ENCODE results near the gene PER3.

PER3 gene

GRCh38 chr1:7755448-7755847 lies 28.6 kb upstream of the PER3 start:
- no peak for TF ChIP-seq REST (IDR thresholded peaks at IDR 0.05; ENCODE audit: insufficient read depth in 1 of 2, low read depth in 2 of 2, low read length in 2 of 2)
- TF ChIP-seq POLR2AphosphoS5 (IDR thresholded peaks at IDR 0.05; ENCODE audit: low read depth, low read length), result no peak
- no peak for TF ChIP-seq FOXP2 (optimal IDR thresholded peaks at IDR 0.05; ENCODE audit: borderline replicate concordance, extremely low read depth, extremely low read length, insufficient read depth)
- TF ChIP-seq SIN3A (IDR thresholded peaks at IDR 0.05; ENCODE audit: borderline replicate concordance, insufficient read depth, low read length), result no peak
- no peak for TF ChIP-seq TAF1 (IDR thresholded peaks at IDR 0.05; ENCODE audit: borderline replicate concordance, insufficient read depth, low read length)

- TF ChIP-seq SIN3A (IDR thresholded peaks at IDR 0.05; ENCODE audit: borderline replicate concordance, insufficient read depth, low read length) (no peak), REST (IDR thresholded peaks at IDR 0.05; ENCODE audit: insufficient read depth in 1 of 2, low read depth in 2 of 2, low read length in 2 of 2) (no peak), TAF1 (IDR thresholded peaks at IDR 0.05; ENCODE audit: borderline replicate concordance, insufficient read depth, low read length) (no peak), POLR2AphosphoS5 (IDR thresholded peaks at IDR 0.05; ENCODE audit: low read depth, low read length) (no peak), FOXP2 (optimal IDR thresholded peaks at IDR 0.05; ENCODE audit: borderline replicate concordance, extremely low read depth, extremely low read length, insufficient read depth) (no peak)
These were observed 23.8 kb upstream of the PER3 start for GRCh38 chr1:7760245-7760644.

GRCh38 chr1:7761103-7761502 lies 23.0 kb upstream of the PER3 start:
- TF ChIP-seq REST (IDR thresholded peaks at IDR 0.05; ENCODE audit: insufficient read depth in 1 of 2, low read depth in 2 of 2, low read length in 2 of 2) (no peak), SIN3A (IDR thresholded peaks at IDR 0.05; ENCODE audit: borderline replicate concordance, insufficient read depth, low read length) (no peak)

GRCh38 chr1:7767176-7767575 lies 16.9 kb upstream of the PER3 start:
- no peak for TF ChIP-seq POLR2AphosphoS5 (IDR thresholded peaks at IDR 0.05; ENCODE audit: low read depth, low read length)
- TF ChIP-seq SIN3A (IDR thresholded peaks at IDR 0.05; ENCODE audit: borderline replicate concordance, insufficient read depth, low read length), result no peak
- TF ChIP-seq TAF1 (IDR thresholded peaks at IDR 0.05; ENCODE audit: borderline replicate concordance, insufficient read depth, low read length), result no peak
- TF ChIP-seq FOXP2 (optimal IDR thresholded peaks at IDR 0.05; ENCODE audit: borderline replicate concordance, extremely low read depth, extremely low read length, insufficient read depth), result no peak
- no peak for TF ChIP-seq REST (IDR thresholded peaks at IDR 0.05; ENCODE audit: insufficient read depth in 1 of 2, low read depth in 2 of 2, low read length in 2 of 2)

- TF ChIP-seq REST (IDR thresholded peaks at IDR 0.05; ENCODE audit: insufficient read depth in 1 of 2, low read depth in 2 of 2, low read length in 2 of 2) (no peak), SIN3A (IDR thresholded peaks at IDR 0.05; ENCODE audit: borderline replicate concordance, insufficient read depth, low read length) (no peak), TAF1 (IDR thresholded peaks at IDR 0.05; ENCODE audit: borderline replicate concordance, insufficient read depth, low read length) (no peak), POLR2AphosphoS5 (IDR thresholded peaks at IDR 0.05; ENCODE audit: low read depth, low read length) (no peak), FOXP2 (optimal IDR thresholded peaks at IDR 0.05; ENCODE audit: borderline replicate concordance, extremely low read depth, extremely low read length, insufficient read depth) (no peak)
These were observed 15.5 kb upstream of the PER3 start for GRCh38 chr1:7768583-7768982.
